Raji (cell line): ENCODE data around the gene SCYGR3.
"Not testable (repeated sequence)": the region's sequence is repeated elsewhere in the genome, so short reads cannot be mapped to it uniquely, and the experiment has no call there.

Experiments
- POLR2A ChIP-seq: IDR thresholded peaks from 2 replicates; pipeline ENCODE4 v1.6.1; 2011; ENCODE audit warnings: low read depth, low read length, control low read depth; ENCODE audit not compliant: insufficient read depth

The SCYGR3 gene

GRCh38 chr2:227623226-227623625, 8.6 kb upstream of the SCYGR3 start:
- no peak for TF ChIP-seq POLR2A

DNA sequence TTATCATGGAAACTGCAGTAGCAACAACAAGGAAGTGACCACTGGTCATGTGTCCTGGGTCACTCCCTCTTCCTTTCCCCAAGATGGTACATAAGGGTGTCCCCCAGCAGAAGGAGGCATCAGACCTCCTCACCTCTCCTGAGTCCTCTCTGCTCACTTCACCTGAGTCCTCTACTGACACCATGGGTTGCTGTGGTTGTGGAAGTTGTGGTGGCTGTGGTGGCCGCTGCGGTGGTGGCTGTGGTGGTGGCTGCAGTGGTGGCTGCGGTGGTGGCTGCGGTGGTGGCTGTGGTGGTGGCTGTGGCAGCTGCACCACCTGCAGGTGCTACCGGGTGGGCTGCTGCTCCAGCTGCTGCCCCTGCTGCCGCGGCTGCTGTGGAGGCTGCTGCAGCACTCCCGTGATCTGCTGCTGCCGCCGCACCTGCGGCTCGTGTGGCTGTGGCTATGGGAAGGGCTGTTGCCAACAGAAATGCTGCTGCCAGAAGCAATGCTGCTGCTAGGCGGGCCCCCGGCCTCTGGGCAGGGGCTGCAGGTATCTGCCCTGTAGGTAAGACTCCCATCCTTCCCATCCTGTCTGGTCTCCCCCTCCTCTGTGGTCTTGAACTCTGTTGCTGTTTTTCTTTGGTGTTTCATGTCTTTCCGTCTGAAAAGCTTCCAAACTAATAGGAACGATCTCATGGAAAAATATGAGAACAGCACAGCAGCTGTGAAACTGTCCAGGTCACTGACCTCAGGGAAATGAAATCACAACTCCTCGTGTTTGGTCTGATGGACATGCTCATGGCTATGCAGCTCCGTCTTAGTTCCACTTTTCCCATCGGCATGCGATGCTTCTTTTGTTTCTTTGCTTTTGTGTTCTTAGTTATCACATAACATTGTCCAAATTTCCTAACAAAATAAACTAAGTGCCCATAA, 2.9 kb upstream of the SCYGR3 start, which contains the start of gene SCYGR4:
TSS of gene SCYGR4 (plus strand) at position 183 of the 915 bp plus-strand sequence. CDS start at position 183, 0 bp downstream.
- no peak for TF ChIP-seq POLR2A

- no peak for TF ChIP-seq POLR2A
Observed at GRCh38 chr2:227616631-227617030, 2.0 kb upstream of the SCYGR3 start.

DNA sequence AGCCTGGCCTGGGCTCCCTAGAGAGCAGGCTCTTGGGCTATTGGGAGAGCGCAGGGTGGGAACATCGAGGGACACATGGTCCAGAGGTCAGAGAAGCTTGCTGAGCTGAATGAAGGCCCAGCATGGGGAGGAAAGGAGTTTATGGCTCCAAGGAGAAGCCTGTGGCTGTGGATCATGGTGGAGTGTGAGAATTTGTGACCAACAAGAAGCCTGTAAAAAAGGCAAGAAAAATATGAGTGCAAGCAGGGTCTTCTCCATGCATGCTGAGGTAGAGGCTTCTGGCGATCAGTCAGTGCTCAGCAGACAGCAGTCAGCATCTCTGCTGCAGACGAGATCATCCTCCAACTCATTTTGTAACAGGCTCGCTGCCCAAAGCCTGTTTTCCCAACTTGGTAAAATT, 1.3 kb upstream of the SCYGR3 start:
- no peak for TF ChIP-seq POLR2A

GRCh38 chr2:227615181-227615580, 541 bp upstream of the SCYGR3 start:
- TF ChIP-seq POLR2A = no peak

GRCh38 chr2:227614246-227614645, 394 bp downstream of the SCYGR3 start:
- no peak for TF ChIP-seq POLR2A

DNA sequence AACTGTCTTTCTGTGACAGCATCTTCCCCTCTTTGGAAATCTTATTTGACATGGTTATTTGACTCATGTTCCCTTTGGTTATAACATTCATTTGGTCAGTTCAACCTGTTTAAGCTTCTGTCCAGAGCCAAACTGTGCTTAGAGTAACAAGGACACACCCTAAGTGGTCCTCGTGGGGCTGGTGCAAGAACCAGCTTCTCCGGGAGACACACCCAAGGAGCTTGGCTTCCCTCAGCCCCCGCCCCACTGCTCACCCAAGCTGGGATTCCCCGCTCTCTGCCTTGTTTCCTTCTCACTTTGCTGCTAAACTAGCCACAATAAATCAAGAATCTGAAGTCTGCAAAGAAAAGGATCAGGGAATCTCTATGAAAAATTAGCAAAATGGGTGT, 1.4 kb downstream of the SCYGR3 start:
- TF ChIP-seq POLR2A = no peak

- TF ChIP-seq POLR2A = no peak
Observed at GRCh38 chr2:227612546-227613271, 1.9 kb downstream of the SCYGR3 start.

DNA sequence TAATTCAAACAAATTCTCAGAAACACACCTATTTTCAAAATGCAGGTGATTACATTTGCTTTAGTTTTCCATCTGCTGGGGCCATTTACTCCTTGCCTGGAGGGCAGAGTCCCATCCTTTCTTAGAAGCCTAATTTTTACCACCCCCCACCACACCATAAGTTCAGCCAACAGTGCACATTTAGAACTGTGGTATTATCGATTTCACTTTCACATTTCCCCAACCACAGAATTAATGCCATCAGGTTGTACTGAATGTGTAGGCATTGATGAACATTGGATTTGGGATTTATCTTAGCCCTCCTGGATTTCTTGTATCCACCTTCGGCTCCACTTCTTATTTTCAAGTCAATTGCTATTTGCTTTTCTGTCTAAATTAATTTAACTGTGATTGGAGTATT, 4.5 kb downstream of the SCYGR3 start:
- no peak for TF ChIP-seq POLR2A

- TF ChIP-seq POLR2A = no peak
Observed at GRCh38 chr2:227608561-227609338, 5.9 kb downstream of the SCYGR3 start.

DNA sequence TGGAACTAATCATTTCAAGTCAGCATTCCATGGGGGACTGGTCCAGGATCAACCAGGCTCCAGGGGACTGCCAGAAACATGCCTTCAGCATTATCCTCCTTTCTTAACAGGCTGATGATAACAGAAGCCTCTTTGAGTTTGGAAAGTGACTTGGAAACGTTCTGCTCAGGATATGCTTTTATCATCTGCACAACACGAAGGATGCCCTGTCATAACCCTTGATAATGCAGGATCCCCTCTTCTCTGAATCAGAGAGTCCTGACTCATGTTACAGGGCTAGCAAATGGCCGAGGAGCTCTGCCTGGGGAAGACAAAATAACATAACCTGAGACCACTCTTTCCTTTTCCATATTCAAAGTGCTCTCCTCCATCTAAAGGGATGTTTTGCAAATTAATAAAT, 6.7 kb downstream of the SCYGR3 start:
- no peak for TF ChIP-seq POLR2A

DNA sequence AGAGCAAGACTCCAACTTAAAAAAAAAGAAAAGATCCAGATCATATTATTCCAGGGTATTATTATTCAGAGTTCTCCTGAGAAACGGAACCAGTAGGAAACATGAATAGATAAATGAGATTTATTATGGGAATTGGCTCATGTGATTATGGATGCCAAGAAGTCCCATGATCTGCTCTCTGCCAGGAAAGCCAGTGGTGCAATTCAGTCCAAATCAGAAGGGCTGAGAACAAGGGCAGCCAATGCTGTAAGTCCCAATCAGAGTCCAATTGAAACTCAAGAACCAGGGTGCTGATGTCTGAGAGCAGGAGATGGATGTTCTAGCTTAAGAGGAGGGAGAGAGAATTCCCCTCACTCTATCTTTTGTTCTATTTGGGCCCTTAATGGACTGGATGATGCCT, 8.2 kb downstream of the SCYGR3 start:
- no peak for TF ChIP-seq POLR2A

DNA sequence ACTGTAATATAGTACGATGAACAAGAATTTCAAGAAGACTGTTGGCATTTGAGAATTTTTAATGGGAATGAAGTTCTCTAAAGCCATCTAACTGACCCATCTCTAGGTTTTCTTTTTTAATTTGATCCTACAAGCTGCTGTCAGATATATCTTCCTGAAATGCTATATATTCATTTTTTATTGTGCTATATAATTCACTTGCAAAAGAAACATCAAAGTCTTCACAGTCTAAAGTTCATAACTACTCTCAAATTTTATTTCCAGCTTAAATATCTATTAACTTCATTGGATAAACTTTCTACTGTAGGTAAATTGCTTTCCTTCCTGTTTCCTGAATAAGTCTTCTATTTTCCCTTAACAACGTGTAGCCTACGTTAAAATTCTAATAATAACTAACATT, 12.3 kb downstream of the SCYGR3 start:
- no peak for TF ChIP-seq POLR2A

GRCh38 chr2:227598835-227599503, 15.7 kb downstream of the SCYGR3 start, which contains the start of gene SCYGR2:
Gene SCYGR2 (plus strand): TSS chr2:227598893. CDS start chr2:227598893, 0 bp downstream.
- TF ChIP-seq POLR2A = not testable (repeated sequence)

DNA sequence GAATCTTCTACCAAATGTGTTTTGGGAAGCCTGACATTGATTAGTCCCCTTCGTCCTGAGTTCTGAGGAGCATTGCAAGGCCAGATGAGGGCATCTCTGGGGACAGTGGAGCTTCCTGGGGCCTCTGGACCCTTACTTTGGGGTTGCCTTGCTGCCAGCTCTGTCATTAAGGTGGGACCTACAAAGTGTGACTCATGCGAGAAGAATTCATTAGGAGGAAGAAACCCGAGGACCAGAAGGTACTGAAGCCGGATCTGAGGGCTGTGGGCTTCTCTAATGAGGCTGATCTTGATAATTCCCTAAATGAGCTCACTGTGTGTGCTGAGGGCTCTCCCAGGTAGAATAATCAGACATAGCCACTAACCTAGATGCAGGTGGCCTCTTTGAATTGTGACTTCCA, 16.6 kb downstream of the SCYGR3 start:
- no peak for TF ChIP-seq POLR2A
